GM23248 (cell line): ENCODE measurements around the gene RASA3.

Experiments
- EZH2 ChIP-seq: fragments of 200-600 bp; sonication (generic); IDR thresholded peaks from 2 replicates; pipeline ENCODE4 v1.6.1; 2018; ENCODE audit warnings: antibody characterized with exemption, mild to moderate bottlenecking; ENCODE audit not compliant: insufficient read depth, poor library complexity, severe bottlenecking
- EZH2phosphoT487 ChIP-seq: fragments of 200-600 bp; sonication (generic); IDR thresholded peaks from 2 replicates; pipeline ENCODE4 v1.6.1; 2018; ENCODE audit warnings: antibody characterized with exemption, moderate library complexity, mild to moderate bottlenecking, low read depth; ENCODE audit not compliant: insufficient read depth

- TF ChIP-seq EZH2: no peak
- no peak for TF ChIP-seq EZH2phosphoT487
Observed at GRCh38 chr13:114048443-114048842, 84.0 kb downstream of the RASA3 start.
